Neuron (in vitro differentiated cells): ENCODE measurements around the gene KIF16B.
A peak's percentile ranks its signal among the peaks of the same experiment; 100 is the strongest.

ENCODE experiments used
- H2AFZ ChIP-seq: one replicate; pipeline ENCODE4 v1.6.1; 2013; ENCODE audit warnings: low read depth, mild to moderate bottlenecking, inconsistent platforms, low read length, moderate library complexity
- H3K27me3 ChIP-seq: one replicate; pipeline ENCODE4 v1.6.1; 2013; ENCODE audit warnings: low read length; ENCODE audit not compliant: insufficient read depth
- H3K36me3 ChIP-seq: one replicate; pipeline ENCODE4 v1.6.1; 2013; ENCODE audit warnings: low read length; ENCODE audit not compliant: insufficient read depth
- H3K4me1 ChIP-seq: one replicate; pipeline ENCODE4 v1.6.1; 2013; ENCODE audit warnings: low read length; ENCODE audit not compliant: insufficient read depth
- H3K4me3 ChIP-seq: 2 replicates; pipeline ENCODE4 v1.5.1; 2013; ENCODE audit warnings: mild to moderate bottlenecking, low read length, moderate library complexity
- H3K9me3 ChIP-seq: one replicate; pipeline ENCODE4 v1.6.1; 2013; ENCODE audit warnings: low read length

The KIF16B gene

GRCh38 chr20:16573001-16573965, at the start of gene KIF16B:
TSS of gene KIF16B (minus strand) at chr20:16573448. CDS start at chr20:16573275, 173 bp downstream.
- Histone ChIP-seq H2AFZ (peak within 1 kb of the TSS; percentile 93), H3K36me3 (no peaks in the 10 kb centered on the region), H3K27me3 (no peaks in the 10 kb centered on the region), H3K4me3 (peak within 1 kb of the TSS; percentile 76), H3K4me1 (peaks cover 3% of the 10 kb centered on the region), H3K9me3 (no peaks in the 10 kb centered on the region)

- H3K36me3 ChIP-seq = no peaks in the 10 kb centered on the region
- H3K4me1 ChIP-seq = peaks cover 20% of the 10 kb centered on the region
- H3K4me3 ChIP-seq = no peak overlapping the region
- H2AFZ ChIP-seq = no peak overlapping the region
- H3K9me3 ChIP-seq = no peaks in the 10 kb centered on the region
- H3K27me3 ChIP-seq = no peaks in the 10 kb centered on the region
These were observed 49.3 kb upstream of the KIF16B start for GRCh38 chr20:16622501-16622900.

- Histone ChIP-seq H3K4me1 (peaks cover 20% of the 10 kb centered on the region), H2AFZ (no peak overlapping the region), H3K36me3 (no peaks in the 10 kb centered on the region), H3K4me3 (no peak overlapping the region), H3K9me3 (no peaks in the 10 kb centered on the region), H3K27me3 (no peaks in the 10 kb centered on the region)
These were observed 48.3 kb upstream of the KIF16B start for GRCh38 chr20:16621435-16622141.

- Histone ChIP-seq H2AFZ (no peak overlapping the region), H3K9me3 (no peaks in the 10 kb centered on the region), H3K27me3 (no peaks in the 10 kb centered on the region), H3K36me3 (no peaks in the 10 kb centered on the region), H3K4me3 (no peak overlapping the region), H3K4me1 (peaks cover 20% of the 10 kb centered on the region)
These were observed 47.7 kb upstream of the KIF16B start for GRCh38 chr20:16620961-16621360.

GRCh38 chr20:16619953-16620352, 46.7 kb upstream of the KIF16B start:
- Histone ChIP-seq H3K9me3 (no peaks in the 10 kb centered on the region), H3K4me3 (no peak overlapping the region), H3K4me1 (peaks cover 20% of the 10 kb centered on the region), H2AFZ (no peak overlapping the region), H3K36me3 (no peaks in the 10 kb centered on the region), H3K27me3 (no peaks in the 10 kb centered on the region)

- H3K36me3 ChIP-seq = no peaks in the 10 kb centered on the region
- H3K27me3 ChIP-seq = no peaks in the 10 kb centered on the region
- no peak overlapping the region for H3K4me3 ChIP-seq
- no peak overlapping the region for H2AFZ ChIP-seq
- H3K9me3 ChIP-seq = no peaks in the 10 kb centered on the region
- peaks cover 20% of the 10 kb centered on the region for H3K4me1 ChIP-seq
These were observed 43.8 kb upstream of the KIF16B start for GRCh38 chr20:16617056-16617455.

GRCh38 chr20:16616317-16616716, 43.1 kb upstream of the KIF16B start:
- Histone ChIP-seq H2AFZ (no peak overlapping the region), H3K4me3 (no peak overlapping the region), H3K27me3 (no peaks in the 10 kb centered on the region), H3K36me3 (no peaks in the 10 kb centered on the region), H3K4me1 (peaks cover 20% of the 10 kb centered on the region), H3K9me3 (no peaks in the 10 kb centered on the region)

- no peak overlapping the region for H3K4me3 ChIP-seq
- peak overlapping the region; percentile 13 for H2AFZ ChIP-seq
- H3K9me3 ChIP-seq = no peaks in the 10 kb centered on the region
- H3K36me3 ChIP-seq = no peaks in the 10 kb centered on the region
- peaks cover 11% of the 10 kb centered on the region for H3K4me1 ChIP-seq
- H3K27me3 ChIP-seq = no peaks in the 10 kb centered on the region
These were observed 42.0 kb upstream of the KIF16B start for GRCh38 chr20:16615199-16615598.

GRCh38 chr20:16613954-16614353, 40.7 kb upstream of the KIF16B start:
- Histone ChIP-seq H3K4me3 (no peak overlapping the region), H3K4me1 (no peaks in the 10 kb centered on the region), H3K9me3 (no peaks in the 10 kb centered on the region), H3K27me3 (no peaks in the 10 kb centered on the region), H2AFZ (no peak overlapping the region), H3K36me3 (no peaks in the 10 kb centered on the region)

GRCh38 chr20:16612706-16613105, 39.5 kb upstream of the KIF16B start:
- H3K27me3 ChIP-seq = no peaks in the 10 kb centered on the region
- no peaks in the 10 kb centered on the region for H3K36me3 ChIP-seq
- no peak overlapping the region for H2AFZ ChIP-seq
- H3K4me1 ChIP-seq = no peaks in the 10 kb centered on the region
- no peak overlapping the region for H3K4me3 ChIP-seq
- H3K9me3 ChIP-seq = no peaks in the 10 kb centered on the region

- Histone ChIP-seq H3K4me3 (no peak overlapping the region), H3K9me3 (no peaks in the 10 kb centered on the region), H3K36me3 (no peaks in the 10 kb centered on the region), H3K27me3 (no peaks in the 10 kb centered on the region), H3K4me1 (no peaks in the 10 kb centered on the region), H2AFZ (no peak overlapping the region)
These were observed 38.6 kb upstream of the KIF16B start for GRCh38 chr20:16611817-16612216.

- Histone ChIP-seq H3K27me3 (no peaks in the 10 kb centered on the region), H2AFZ (no peak overlapping the region), H3K4me1 (no peaks in the 10 kb centered on the region), H3K4me3 (no peak overlapping the region), H3K9me3 (no peaks in the 10 kb centered on the region), H3K36me3 (no peaks in the 10 kb centered on the region)
These were observed 35.8 kb upstream of the KIF16B start for GRCh38 chr20:16609066-16609465.

GRCh38 chr20:16608277-16608650, 35.0 kb upstream of the KIF16B start:
- H3K36me3 ChIP-seq = no peaks in the 10 kb centered on the region
- no peaks in the 10 kb centered on the region for H3K4me1 ChIP-seq
- H3K9me3 ChIP-seq = no peaks in the 10 kb centered on the region
- no peak overlapping the region for H3K4me3 ChIP-seq
- no peaks in the 10 kb centered on the region for H3K27me3 ChIP-seq
- no peak overlapping the region for H2AFZ ChIP-seq
